Left ventricle myocardium inferior (tissue), 1 donor: ENCODE measurements around the gene SARS1. TPM values are rescaled to one million over a fixed set of nuclear protein-coding genes. Genes with fewer than 3 reads are reported as not detected.
"Not testable (repeated sequence)": the region's sequence is repeated elsewhere in the genome, so short reads cannot be mapped to it uniquely, and the experiment has no call there.

ENCODE experiments used
- DNase-seq: peaks from one replicate; pipeline ENCODE4 v3.0.0-alpha.2; 2020
- H3K27ac ChIP-seq: fragments of 200-600 bp; replicated peaks from 2 replicates; pipeline ENCODE4 v1.8.0; 2021
- H3K27me3 ChIP-seq: fragments of 200-600 bp; 2 replicates; pipeline ENCODE4 v1.8.0; 2021; ENCODE audit warnings: low read depth
- H3K36me3 ChIP-seq: fragments of 200-600 bp; 2 replicates; pipeline ENCODE4 v1.8.0; 2021
- H3K4me1 ChIP-seq: fragments of 200-600 bp; 2 replicates; pipeline ENCODE4 v1.8.0; 2021
- H3K4me3 ChIP-seq: fragments of 200-600 bp; 2 replicates; pipeline ENCODE4 v1.8.0; 2021; ENCODE audit warnings: mild to moderate bottlenecking, moderate library complexity
- H3K9me3 ChIP-seq: fragments of 200-600 bp; replicated peaks from 2 replicates; pipeline ENCODE4 v1.8.0; 2021
- intact Hi-C: fragments of 100-400 bp; cut with micrococcal nuclease; formaldehyde crosslinking; loops from one replicate; pipeline ENCODE4 v1.11.0; 2022
- total RNA-seq: library from RNA; stranded (reverse); fragmentation: NEBNext Ultra II Directional; extraction: Animal tissue kit (Norgen Biotek cat#: 25700); gene quantifications from one replicate; pipeline ENCODE4 v1.2.1, GENCODE V29; 2021
- TF ChIP-seq, protein P1 (sequence below): fragments of 200-600 bp; IDR thresholded peaks from 2 replicates; pipeline ENCODE4 v1.8.0; 2021; ENCODE audit warnings: antibody characterized with exemption, mild to moderate bottlenecking, borderline replicate concordance
- donor health status: DM: no; HTN: yes; CAD: no; lungs with severe emphysema.

SARS1 gene
- total RNA-seq, 1 donor from 2014 or later = 92.0 TPM

DNA sequence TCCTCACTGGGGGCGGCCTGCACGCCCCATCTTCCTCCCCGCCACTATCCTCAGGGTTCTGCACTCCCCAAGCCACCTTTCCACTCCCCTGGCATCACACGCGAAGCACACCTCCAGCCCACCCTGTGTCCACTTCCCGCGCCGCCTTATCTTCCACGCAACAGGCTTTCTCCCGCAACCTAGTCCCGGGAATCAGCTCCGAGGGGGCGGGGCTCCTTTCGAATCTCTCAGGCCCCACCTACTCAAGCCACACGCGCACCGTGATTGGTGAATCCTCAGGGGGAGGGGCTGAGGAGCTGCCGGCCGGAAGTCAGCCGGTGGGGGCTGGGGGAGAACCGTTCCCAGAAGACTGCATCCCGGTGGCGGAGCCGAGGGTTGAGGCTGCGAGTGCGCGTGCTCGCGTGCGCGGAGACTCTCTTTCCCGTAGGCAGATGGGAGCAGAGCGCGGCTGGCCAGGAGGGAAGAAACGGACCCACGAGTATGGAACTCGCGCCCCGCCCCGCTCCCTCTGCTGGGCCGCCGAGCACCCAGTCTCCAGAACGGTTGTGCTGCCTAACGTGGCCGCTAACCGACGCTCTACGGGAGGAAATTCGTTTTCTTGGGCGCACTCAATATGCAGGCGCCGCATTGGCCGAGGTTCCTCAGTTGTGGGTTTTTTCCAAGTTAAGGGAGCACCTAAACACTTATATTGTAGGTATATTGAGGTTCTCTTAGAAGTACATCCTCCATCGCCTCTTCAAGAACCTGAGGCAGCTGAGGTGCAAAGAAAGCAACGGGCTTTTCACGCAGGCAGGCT lies 69.4 kb downstream of the SARS1 start, which contains the start of gene PSRC1:
Gene PSRC1 (minus strand): TSS at position 194 of the 796 bp plus-strand sequence.
- peak within 1 kb of the TSS; percentile 90 for H3K27ac ChIP-seq
- DNase-seq = peak; percentile 95
- H3K9me3 ChIP-seq = no peaks in the 10 kb centered on the region
- H3K4me1 ChIP-seq = peaks cover 29% of the 10 kb centered on the region
- H3K4me3 ChIP-seq = peak within 1 kb of the TSS; percentile 75
- TF ChIP-seq, protein P1, sequence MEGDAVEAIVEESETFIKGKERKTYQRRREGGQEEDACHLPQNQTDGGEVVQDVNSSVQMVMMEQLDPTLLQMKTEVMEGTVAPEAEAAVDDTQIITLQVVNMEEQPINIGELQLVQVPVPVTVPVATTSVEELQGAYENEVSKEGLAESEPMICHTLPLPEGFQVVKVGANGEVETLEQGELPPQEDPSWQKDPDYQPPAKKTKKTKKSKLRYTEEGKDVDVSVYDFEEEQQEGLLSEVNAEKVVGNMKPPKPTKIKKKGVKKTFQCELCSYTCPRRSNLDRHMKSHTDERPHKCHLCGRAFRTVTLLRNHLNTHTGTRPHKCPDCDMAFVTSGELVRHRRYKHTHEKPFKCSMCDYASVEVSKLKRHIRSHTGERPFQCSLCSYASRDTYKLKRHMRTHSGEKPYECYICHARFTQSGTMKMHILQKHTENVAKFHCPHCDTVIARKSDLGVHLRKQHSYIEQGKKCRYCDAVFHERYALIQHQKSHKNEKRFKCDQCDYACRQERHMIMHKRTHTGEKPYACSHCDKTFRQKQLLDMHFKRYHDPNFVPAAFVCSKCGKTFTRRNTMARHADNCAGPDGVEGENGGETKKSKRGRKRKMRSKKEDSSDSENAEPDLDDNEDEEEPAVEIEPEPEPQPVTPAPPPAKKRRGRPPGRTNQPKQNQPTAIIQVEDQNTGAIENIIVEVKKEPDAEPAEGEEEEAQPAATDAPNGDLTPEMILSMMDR = peak; percentile 71
- H3K36me3 ChIP-seq = no peaks in the 10 kb centered on the region
- intact Hi-C loops = loop anchor here (5.0 kb wide), 1 partner anchor 114 kb away; the partner anchor contains the start of gene SORT1
- no peaks in the 10 kb centered on the region for H3K27me3 ChIP-seq

DNA sequence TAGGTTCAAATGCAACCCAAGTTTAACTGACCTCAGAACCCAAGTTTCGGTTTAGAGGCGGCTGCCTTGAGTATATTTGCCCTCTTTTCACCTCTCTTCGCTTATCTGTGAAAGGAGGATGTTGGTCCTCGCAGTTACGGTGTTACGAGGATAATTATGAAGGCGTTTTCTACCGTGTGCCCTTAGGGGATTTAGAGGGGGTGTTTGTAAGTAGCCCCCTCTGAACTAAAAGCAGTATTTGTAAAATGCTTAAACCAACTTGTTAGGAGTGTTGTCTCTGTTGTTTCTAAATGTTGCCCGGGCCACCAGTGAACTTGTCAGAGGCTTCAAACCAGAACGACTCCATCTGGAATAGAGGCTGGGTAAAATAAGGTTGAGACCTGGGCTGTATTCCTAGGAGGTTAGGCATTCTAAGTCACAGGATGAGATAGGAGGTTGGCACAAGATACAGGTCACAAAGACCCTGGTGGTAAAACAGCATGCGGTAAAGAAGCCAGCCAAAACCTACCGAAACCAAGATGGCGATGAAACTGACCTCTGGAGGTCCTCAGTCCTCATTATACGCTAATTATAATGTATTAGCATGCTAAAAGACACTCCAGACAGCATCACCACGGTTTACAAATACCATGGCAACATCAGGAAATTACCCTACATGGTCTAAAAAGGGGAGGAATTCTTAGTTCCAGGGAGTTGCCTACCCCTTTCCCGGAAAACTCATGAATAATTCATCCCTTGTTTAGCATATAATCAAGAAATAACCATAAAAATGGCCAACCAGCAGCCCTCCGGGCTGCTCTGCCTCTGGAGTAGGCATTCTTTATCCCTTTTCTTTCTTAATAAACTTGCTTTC lies 70.3 kb downstream of the SARS1 start:
- Histone ChIP-seq H3K9me3 (no peaks in the 10 kb centered on the region), H3K27ac (peak overlapping the region; percentile 90), H3K4me3 (peak overlapping the region; percentile 75), H3K36me3 (no peaks in the 10 kb centered on the region), H3K4me1 (peaks cover 29% of the 10 kb centered on the region), H3K27me3 (no peaks in the 10 kb centered on the region)
- intact Hi-C loops = loop anchor here (5.0 kb wide), 1 partner anchor 113 kb away; the partner anchor contains the start of gene SORT1
- no peak for DNase-seq
- TF ChIP-seq, protein P1 = no peak

DNA sequence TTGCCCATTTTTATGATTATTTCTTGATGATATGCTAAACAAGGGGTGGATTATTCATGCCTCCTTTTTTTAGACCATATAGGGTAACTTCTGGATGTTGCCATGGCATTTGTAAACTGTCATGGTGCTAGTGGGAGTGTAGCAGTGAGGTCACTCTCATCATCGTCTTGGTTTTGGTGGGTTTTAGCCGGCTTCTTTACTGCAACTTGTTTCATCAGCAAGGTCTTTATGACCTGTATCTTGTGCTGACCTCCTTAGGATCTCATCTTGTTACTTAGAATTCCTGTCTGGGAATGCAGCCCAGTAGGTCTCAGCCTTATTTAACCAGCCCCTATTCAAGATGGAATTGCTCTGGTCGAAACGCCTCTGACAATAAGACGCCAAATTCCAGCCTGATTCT lies 73.0 kb downstream of the SARS1 start:
- H3K4me3 ChIP-seq, H3K9me3 ChIP-seq, H3K36me3 ChIP-seq, H3K27ac ChIP-seq, H3K27me3 ChIP-seq, intact Hi-C loops, DNase-seq: not testable (repeated sequence)
- peaks cover 27% of the 10 kb centered on the region for H3K4me1 ChIP-seq

Other genes starting within 250 kb of the SARS1 start
- gene WDR47, start 171.8 kb upstream of the SARS1 start, total RNA-seq = 20.0 TPM
- 71.6 TPM for gene TAF13, start 137.9 kb upstream of the SARS1 start, total RNA-seq
- gene TMEM167B, start 123.2 kb upstream of the SARS1 start, total RNA-seq = 30.3 TPM
- gene ELAPOR1, start 99.8 kb upstream of the SARS1 start, total RNA-seq = 0.19 TPM
- 4.2 TPM for gene CELSR2, start 35.6 kb downstream of the SARS1 start, total RNA-seq
- 0.80 TPM for gene PSRC1, start 69.2 kb downstream of the SARS1 start, total RNA-seq
- 0.22 TPM for gene MYBPHL, start 93.1 kb downstream of the SARS1 start, total RNA-seq
- 146 TPM for gene SORT1, start 184.0 kb downstream of the SARS1 start, total RNA-seq
- gene PSMA5, start 212.5 kb downstream of the SARS1 start, total RNA-seq = 49.9 TPM